GM15510 (cell line): ENCODE results near the gene TRMT44.

Source experiments
- POLR2A ChIP-seq: IDR thresholded peaks from 3 replicates; pipeline ENCODE4 v1.6.1; 2011; ENCODE audit warnings: borderline replicate concordance; ENCODE audit not compliant: insufficient read length; ENCODE audit errors: extremely low read depth

Gene TRMT44

DNA sequence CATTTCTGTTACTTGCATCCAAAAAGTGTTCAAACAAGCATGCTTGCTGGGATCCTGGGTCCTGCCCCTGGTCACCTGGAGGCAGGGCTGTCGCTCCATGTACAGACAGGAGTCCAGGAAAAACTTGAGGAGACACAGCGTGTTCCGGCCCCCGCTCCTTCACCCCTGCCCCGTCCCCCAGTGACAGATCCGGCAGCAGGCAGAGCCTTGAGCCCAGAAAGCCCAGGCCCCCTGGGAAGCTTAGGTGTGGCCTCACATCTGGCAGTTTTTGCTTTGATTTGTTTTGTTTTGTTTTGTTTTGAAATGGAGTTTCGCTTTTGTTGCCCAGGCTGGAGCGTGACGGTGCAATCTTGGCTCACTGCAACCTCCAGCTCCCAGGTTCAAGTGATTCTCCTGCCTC, 67.0 kb downstream of the TRMT44 start:
- no peak for TF ChIP-seq POLR2A

DNA sequence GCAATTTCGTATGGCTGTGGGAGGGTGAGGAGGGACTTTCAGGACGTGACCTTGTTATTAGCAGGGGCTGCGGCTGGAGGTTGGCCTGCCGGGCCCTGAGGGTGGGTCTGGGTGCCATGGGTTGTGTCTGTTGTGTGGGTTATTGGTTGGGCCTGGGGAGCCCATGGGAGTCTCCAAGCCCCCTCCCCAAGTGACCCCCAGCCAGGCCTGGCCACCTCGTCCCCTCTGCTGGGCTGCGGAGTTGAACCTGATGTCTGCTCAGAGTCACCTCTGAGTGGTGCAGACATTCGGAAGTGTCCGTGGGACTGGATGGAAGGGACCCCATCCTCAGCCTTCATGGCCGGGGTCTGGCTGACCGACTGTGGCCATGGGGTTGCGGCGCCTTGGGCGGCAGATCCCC, 67.7 kb downstream of the TRMT44 start:
- no peak for TF ChIP-seq POLR2A

DNA sequence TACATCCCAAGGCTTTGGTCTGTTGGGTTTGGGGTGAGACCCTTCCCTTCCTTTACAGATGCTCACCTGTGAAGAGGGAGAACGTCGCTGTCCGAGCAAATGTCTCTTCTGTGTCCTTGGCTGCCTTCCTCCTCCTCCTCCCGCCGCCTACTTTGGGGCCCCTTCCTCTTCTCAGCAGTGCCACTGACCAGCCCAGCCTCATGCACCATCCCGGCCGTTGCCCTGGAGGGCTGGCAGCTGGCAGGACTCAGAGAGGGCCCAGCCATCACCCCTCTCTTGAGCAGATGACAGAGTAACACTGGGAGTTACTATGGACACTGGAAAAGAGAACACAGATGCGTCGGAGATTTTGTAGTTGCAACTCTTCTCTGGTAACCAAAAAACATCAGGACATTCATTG, 68.2 kb downstream of the TRMT44 start:
- no peak for TF ChIP-seq POLR2A

DNA sequence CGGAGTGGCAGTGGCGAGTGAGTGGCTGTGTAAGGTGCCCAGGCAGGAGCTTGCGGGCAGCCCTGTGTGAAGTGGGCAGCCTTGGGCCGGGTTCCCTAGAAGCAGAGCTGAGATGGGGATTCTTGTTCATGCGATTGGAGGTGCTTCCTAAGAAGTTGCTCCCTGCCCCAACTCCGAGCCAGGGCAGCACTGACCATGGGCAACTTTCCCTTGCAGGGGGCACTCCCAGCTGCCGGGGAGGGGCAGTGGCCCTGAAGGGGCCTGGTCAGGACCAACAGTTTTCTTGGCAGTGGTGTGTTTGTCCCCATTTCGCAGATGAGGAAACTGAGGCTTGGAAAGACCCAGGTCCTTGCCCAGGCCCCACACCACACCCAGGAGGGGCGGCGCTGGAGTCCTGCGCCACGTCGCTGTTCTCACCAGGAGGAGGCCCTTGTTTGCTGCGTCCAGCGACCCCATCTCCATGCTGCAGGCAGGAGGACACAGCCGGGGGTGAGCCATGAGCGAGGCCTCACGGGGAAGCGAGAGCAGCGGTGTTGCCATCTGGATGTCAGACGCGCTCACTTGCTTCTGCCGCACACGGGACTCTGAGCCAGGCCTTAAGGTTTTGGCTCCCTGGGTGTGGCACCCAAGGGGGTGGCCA, 68.9 kb downstream of the TRMT44 start:
- no peak for TF ChIP-seq POLR2A

DNA sequence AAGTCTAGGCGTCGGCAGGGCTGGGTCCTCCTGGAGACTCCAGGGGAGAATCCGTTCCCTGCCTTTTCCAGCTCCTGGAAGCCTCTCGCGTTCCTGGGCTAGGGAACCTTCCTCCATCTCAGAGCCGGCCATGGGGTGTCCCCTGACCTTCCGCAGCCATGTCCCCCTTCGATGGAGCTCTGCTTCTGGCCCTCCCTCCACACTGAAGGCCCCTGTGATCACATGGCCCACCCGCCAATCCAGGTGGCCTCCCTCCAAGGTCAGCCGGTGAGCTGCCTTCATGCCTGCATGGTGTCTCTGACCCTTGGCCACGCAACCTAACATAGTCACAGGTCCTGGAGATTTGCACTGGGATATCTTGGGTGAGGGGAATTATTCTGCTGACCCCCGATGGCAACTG, 69.6 kb downstream of the TRMT44 start:
- TF ChIP-seq POLR2A = no peak

DNA sequence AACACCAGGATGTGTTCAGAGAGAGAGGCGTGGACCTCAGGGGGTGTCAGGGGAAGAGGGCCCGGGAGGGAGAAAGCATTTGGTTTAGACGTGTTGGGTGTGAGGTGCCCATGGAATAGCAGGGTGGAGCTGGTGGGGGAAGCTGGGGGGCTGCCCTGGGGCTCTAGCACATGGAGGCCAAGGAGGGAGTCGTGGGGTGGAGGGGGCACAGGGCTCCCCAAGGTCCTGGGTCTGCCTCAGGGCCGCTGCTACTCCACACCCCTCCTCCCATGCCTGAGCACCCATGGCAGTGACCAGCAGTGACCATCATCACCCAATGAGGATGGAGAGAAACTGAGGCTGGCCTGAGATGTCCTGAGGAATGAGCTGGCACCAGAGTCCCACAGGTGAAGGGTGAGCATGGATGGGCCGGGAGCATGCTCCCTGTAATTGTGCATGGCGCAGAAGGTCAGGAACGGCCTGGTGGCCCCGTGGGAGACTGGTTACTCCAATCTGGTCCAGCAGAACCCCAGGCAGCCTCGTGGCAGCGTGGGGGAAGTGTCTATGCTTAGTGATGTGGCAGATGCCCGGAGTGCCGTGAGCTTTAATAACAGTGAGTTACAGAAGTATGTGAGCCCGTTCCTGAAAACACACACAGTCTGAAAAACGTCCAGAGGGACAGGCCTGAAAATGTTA, 70.2 kb downstream of the TRMT44 start:
- TF ChIP-seq POLR2A = no peak

DNA sequence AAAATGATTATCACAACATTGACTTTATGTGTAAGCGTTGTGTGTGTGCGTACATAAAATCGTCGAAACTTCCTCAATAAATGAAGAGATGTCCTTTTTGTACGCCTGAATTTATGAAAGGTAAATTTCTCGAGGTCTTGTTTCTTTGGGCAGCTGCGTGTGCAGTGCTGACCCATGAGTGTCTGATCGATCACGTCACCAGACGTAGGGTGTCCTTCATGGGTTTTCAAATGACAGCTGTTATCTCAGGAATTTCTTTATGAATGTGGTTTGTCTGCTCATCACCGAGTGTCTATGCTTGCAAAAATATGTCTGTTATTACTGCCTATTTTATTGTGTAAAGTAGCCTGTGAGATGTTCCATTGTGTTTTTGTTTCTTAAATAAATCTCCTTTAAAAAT, 71.9 kb downstream of the TRMT44 start:
- no peak for TF ChIP-seq POLR2A

DNA sequence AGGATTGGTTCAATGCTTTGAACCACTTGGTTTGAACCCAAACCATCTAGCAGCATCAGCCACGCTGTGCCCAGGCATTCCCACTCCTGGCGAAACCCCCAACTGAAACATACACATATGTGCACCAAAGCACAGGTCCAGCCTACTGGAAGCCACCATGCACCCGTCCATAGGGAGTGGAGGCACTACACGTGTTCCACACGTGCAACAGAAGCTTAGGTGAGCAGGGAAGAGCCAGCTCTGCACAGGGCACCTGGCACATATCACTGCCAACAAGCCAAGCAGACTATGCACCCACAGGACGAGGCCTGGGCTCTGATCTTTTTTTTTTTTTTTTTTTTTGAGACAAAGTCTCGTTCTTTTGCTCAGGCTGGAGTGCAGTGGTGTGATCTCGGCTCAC, 73.4 kb downstream of the TRMT44 start:
- no peak for TF ChIP-seq POLR2A

DNA sequence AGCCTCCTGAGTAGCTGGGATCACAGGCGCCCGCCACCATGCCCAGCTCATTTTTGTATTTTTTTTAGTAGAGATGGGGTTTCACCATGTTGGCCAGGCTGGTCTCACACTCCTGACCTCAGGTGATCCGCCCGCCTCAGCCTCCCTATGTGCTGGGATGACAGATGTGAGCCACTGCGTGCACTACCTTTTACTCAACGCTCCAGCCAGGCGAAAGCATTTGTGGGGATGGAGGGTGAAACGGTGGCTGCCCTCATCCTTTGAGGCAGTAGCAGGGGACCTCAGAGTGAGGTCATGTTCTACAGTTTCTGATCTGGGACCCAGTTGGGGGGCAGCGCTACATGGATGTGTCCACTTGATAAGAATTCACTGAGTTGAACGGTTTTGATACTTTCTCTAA, 73.8 kb downstream of the TRMT44 start:
- TF ChIP-seq POLR2A = no peak

DNA sequence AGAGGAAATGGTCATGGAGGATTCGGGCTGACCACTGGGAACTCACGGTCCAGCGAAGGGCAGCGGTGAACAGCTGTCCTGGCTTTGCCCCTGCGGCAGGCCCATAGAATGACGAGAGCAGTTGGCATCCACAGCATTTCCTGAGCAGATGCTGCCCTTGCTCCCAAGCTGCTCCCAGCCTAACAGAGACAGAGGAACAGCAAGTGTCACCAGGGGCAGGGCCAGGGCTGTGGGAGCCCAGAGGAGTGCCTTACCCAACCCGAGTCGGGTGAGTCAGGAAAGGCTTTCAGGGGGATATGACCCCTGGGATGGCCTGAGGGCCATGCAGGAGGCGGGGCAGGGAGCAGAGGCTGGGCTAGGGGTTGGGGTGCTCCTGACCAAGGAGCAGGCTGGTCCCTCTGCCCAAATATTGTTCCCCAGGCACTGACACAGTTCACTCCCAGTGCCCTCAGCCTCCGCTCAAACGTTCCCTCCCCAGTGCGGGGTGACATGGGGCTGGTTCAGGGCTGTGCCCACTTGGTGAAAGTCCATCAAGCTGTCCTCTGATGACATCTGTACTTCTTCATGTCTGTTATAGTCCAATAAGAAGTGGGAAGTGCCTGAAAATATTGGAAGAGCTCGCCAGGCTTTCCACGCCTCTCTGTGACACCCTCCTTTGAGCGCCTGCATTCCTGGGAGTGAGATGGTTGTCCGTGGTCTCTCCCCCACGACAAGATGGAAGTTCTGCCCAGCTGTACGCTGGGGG, 74.9 kb downstream of the TRMT44 start:
- no peak for TF ChIP-seq POLR2A

DNA sequence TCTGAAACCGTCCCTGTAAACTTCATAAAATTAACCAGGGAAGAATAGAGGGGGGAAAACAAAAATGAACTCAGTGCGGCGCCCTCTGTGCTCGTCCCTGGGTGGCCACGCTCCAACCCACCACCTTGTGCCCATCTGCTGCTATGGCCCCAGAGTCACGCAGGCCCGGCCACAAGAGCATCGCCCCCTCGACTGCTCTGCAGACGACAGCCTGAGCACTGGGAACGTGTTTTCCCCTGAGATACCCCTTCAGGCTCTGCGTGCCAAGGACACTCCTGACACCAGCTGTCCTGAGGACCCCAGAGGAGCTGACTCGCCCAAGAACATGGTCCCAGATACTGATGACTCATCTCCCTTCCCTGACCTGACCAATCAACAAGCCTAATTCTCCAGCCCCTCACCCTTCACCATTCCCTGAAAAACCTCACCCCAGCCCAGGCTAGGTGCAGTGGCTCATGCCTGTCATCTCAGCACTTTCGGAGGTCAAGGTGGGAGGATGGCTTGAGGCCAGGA, 75.5 kb downstream of the TRMT44 start:
- no peak for TF ChIP-seq POLR2A

DNA sequence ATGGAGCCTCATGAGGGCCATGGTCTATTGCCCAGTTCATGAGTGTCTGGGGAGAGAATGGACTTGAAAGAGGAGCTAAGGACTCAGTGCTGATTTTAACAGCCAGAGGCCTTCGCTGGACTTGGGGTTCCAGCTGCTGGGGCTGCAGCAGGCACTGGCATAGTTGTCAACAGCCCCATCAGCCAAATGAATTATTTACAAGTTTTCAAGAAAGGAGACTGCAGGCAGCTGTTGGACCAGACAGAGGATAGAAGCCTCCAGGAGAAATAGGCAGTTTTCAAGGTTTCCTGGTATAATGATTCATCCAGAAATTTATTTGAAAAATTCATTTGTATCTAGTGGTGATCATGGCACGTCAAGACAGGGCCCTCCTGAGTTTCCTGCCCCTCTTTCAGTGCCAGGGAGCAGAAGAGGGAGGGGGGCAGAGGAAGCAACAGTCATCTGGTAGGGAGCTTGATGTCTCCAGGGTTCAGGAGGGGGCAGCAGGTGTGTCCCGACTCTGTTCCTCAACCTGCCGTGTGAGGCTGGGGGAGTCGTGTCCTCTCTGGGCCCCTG, 76.5 kb downstream of the TRMT44 start:
- TF ChIP-seq POLR2A = no peak

DNA sequence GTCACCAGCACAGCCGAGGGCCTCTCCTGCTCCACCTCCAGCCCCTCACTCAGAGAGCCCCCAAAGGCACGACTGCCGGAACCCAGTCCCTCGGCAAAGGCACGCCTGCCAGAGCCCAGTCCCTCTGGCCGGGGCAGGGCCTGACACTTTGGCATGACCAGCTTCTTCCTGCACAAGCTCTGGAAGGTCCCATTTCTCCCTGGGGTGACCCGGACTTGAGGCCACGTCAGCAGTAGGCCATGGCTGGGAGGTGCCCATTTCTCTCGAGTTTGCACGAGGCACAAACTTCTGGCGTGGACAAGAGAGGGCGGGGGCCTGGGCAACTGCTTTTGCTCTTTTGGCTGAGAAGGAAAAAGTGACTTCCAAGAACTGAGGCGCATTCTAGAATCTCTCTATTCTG, 77.4 kb downstream of the TRMT44 start:
- TF ChIP-seq POLR2A = no peak

DNA sequence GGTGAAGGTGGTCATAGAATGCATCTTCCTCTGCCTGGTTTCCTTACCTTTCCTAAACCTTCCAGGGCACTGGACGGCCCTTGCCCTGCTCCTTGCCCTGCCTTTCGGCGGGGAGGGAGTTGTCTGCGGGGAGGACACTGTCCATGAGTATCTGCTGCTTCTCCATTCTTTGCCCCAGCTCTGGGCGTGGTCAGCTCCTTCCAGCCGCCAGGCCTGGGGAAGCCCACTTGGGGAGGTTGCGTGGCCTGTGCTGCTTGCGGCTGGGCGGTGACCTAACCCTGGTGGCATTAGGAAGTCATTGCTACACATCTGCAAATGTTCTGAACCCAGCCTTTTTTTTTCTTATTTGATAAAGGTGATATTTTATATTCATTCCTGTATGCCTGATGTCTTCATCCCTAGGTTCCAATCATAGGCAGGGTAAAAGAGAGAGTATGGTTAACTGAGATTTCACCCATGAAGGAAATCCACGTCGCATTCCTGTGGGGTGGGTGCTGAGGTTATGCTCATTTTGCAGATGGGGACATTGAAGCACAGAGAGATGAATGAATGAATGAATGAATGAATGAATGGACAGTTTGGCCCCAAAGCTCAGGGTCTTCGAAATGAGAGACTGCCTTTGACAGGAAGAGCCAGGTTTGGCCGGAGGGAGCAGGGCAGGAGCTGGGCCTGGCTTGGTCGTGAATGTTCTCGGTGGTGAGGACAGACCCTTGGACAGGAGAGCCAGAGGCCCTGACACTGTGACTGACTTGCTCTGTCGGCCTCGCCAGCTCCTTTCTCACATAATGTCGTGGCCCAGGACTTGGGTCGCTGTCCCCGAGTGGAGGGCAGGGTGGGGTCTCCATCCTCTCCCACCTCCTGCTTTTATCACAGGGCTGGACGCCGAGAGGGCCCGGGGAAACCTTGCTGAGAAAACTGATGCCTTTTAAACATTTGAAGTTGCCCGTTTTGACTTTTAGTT, 81.9 kb downstream of the TRMT44 start:
- TF ChIP-seq POLR2A = no peak
